NCI-H2171 treated with DMSO at 0.1 percent for 48 hours (cell line): ENCODE data around the gene NMNAT2.
"Not testable (repeated sequence)": the region's sequence is repeated elsewhere in the genome, so short reads cannot be mapped to it uniquely, and the experiment has no call there.

Experiments used
- DNase-seq: peaks from one replicate; lab custom pipeline; 2025; lab: John Stamatoyannopoulos, UW

Gene NMNAT2

DNA sequence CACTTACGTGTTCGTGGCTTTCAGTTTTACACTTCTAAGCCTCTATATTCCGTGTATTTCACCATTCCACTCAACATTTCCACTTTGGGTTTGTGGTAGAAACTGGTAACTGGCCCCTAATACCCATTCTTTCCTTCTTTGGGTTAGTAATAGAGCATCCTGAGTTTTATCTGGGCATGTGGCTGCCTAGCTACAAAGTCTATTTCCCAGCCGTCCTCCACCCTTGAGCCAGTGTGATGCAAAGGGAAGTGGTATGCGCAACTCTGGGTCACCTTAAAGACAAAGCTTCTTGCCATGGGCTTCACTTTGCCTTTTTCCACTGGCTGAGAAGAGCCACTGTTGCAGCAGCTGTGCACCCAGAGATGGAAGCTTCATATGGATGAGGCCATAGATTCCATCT lies 158.3 kb downstream of the NMNAT2 start:
- no peak for DNase-seq

- no peak for DNase-seq
These were observed 163.1 kb downstream of the NMNAT2 start for GRCh38 chr1:183255073-183255472.

DNA sequence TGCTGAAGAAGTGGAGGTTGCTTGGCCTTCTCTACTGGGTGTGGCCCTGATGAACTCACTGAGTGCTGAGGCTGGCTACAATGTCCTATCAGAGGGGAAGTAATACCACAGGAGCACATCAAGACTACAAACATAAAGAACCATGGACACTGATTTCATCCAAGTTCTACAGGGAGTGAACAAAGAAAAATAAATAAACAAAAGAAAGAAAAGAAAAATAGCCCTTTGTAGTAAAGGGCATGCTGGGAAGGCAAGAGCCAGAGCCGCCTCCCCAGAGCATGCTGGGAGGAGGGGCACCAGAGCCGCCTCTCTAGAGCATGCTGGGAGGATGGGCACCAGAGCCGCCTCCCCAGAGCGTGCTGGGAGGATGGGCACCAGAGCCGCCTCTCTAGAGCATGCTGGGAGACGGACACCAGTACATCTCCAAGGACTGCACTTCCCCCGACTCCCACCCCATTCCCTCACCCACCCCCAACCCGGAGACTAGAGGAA lies 166.2 kb downstream of the NMNAT2 start:
- DNase-seq = no peak

DNA sequence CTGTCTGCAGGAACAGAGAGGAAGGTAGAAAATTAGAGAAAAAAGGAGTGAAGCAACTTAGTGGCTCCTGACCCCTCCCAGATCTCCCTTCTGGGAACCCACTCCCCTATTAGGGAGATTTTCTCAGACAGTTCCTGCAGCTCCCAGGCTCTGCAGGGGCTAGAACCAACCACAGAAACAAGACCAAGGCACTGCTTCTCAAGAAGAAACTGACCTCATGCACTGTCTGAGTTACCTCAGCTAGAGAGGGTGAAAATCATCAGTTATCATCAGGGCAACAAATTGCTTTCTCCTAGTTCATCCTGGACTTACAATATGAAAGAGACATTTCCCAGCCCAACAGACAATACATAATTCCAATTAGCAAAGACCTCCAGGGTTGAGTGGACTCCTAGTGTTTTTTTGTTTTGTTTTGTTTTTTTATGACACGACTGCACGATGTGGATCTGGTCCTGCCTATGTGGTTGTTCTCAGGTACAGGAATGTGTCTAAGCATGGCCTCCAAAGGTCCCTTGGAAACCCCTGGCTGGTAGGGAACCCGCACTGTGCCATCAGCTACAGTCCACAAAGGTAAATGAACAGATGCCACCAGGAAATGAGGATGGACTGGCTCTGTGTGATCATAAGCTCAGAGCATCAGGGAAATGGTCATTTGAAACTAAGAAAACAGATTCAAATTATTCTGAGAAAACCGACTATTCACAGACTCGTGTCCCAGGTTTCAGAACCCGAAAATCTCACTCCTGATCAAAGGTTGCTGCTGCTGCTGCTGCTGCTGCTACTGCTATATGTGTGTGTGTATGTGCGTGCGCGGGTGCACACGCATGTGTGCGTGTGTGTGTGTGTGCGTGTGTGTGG lies 166.8 kb downstream of the NMNAT2 start:
- DNase-seq = no peak

DNA sequence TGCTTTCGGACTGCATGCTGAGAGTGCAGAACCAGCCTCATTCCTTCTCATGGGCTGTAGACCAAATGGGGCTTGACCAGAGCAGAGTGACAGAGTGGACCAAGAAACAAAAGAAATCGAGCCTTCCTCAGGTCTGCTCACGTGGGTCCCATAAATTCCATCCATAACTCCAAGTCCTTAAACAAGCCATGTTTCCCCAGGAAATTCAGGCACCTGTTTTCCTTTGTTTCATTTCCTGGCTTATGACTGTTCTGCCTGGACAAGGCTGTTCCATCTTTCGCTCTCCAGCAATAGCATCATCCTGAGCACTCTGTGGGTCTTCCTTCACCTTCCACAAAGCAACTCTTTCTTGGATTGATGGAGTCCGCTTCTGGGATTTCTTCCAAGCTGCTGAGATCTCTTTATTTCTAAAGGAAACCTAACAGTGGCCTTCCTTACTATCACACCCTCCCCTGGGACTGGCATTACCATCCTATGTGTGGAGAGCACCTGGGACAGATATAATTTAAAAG lies 168.2 kb downstream of the NMNAT2 start:
- DNase-seq = no peak

- DNase-seq = no peak
These were observed 169.0 kb downstream of the NMNAT2 start for GRCh38 chr1:183248989-183249691.

DNA sequence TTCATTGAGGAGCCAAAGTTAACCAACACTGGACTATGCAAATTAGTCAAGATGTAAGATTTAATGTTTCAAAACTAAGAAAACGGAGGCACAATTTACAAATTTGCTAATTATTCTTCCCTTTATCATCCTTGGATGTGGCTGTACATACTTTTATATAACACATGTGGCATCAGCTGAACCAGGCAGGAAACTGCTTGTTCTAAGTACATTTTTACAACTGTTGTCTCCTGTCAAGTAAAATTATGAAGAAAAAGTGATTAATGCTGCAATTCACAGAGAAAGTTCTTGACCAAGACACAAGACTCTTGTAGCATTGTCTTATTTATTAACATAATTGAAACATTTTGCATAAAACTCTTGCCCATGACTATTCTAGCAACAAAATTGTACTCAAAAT lies 170.2 kb downstream of the NMNAT2 start:
- DNase-seq = no peak

DNA sequence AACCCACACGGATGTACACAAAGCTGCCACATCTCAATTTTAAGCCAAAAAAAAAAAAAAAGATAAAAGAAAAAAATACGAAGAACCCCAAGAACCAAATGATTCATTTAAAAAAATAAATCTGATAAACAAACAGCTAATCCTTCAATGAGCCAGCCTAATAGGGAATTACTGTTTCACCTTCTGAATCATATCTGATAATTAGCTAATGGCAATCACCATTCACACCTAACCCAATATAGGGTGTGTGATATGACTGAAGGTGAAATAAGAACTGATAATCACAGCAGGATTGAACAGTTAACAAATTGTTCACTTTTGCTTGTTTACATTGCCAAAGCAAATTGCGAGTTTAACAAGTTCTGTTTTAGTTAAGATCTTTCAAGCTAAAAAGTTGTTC lies 170.7 kb downstream of the NMNAT2 start:
- DNase-seq = no peak

DNA sequence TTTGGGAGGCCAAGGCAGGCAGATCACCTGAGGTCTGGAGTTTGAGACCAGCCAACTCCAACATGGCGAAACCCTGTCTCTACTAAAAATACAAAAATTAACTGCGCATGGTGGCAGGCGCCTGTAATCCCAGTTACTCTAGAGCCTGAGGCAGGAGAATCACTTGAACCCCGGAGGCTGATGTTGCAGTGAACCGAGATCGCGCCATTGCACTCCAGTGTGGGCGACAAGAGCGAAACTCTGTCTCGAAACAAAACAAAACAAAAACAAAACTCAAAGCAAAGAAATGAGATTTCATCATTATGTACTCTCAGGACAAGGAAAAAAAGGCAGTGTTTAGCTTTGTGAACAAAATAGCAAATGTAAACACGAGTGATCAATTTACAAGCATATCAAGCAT lies 171.1 kb downstream of the NMNAT2 start:
- no peak for DNase-seq

DNA sequence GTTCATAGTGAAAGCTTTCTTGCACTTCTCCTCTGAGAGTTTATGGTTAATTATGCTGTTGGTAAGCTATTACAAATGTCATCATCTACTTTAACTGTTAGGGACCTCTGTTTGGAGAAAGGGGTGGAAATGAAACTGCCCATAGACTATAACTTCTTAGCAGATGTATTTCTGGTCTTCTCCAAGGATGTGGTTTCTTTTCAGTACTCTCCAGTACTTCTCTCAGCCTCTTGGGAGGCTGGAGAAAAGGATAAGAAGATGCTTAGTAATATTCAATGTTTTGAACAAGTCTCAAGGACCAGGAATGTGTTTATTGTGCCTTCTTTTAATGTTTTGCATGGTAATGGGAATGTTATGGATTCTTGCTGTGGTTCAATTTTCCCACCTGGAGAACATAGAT lies 171.7 kb downstream of the NMNAT2 start:
- DNase-seq = no peak

GRCh38 chr1:183245357-183245756 lies 172.8 kb downstream of the NMNAT2 start:
- no peak for DNase-seq

DNA sequence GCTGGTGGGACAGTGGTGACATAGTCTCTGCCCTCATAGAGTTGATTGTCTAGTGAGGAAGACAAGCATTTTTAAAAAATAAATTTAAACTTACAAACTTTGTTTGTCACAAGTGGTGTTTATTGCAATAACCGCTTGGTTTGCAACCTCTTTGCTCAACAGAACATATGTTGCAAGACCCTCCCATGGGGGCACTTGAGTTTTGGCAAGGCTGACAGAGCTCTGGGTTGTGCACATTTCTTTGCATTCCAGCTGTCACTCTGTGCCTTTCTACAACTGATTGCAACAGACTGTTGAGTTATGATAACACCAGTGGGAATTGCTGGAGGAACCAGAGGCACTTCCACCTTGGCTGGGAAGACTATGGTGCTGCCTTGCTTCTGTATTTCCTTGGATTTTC lies 173.7 kb downstream of the NMNAT2 start:
- peak; percentile 96 for DNase-seq

DNA sequence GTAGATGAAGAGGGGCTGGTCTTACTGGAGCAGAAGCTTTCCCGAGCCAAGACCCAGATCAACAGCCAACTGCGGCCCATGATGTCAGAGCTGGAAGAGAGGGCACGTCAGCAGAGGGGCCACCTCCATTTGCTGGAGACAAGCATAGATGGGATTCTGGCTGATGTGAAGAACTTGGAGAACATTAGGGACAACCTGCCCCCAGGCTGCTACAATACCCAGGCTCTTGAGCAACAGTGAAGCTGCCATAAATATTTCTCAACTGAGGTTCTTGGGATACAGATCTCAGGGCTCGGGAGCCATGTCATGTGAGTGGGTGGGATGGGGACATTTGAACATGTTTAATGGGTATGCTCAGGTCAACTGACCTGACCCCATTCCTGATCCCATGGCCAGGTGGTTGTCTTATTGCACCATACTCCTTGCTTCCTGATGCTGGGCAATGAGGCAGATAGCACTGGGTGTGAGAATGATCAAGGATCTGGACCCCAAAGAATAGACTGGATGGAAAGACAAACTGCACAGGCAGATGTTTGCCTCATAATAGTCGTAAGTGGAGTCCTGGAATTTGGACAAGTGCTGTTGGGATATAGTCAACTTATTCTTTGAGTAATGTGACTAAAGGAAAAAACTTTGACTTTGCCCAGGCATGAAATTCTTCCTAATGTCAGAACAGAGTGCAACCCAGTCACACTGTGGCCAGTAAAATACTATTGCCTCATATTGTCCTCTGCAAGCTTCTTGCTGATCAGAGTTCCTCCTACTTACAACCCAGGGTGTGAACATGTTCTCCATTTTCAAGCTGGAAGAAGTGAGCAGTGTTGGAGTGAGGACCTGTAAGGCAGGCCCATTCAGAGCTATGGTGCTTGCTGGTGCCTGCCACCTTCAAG lies 174.8 kb downstream of the NMNAT2 start:
- no peak for DNase-seq

DNA sequence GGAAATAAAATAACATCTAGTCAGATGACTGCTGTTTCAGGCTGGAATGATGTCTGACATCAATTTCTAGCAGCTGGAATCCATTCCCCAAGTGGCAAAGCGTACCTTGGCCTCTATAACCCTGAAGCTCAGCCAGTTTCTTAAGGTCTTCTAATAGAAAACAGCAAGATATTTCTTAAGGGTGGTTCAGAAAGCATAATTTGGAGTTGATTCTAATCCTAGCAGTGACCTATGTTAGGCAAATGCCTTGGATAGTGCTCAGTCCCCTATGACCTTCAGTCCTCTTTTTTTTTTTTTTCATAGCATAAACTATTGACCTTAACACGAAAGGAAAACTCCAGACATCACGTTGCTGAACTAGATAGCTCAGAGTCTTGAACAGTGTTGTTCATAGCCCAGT lies 175.6 kb downstream of the NMNAT2 start:
- DNase-seq = no peak

DNA sequence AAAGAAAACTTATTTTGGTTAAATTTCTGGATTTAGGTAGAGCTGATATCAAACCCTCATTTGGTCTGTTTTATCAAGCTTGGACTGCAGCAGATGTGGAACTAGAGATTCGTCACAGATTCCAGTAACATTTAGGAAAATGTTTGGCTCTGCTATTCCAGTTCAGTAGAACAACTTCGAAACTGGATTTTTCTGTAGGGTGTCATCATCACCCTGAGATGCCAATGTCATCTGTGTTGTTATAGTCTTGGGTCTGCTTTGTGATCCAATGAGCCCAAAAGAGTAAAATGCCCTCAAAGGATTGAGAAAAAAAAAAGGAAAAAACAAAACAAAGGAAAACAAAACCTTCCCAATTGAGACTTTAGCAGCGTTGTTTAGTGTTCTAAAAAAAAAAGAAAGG lies 176.7 kb downstream of the NMNAT2 start:
- DNase-seq = no peak

- not testable (repeated sequence) for DNase-seq
These were observed 177.3 kb downstream of the NMNAT2 start for GRCh38 chr1:183240853-183241252.

GRCh38 chr1:183240526-183240825 lies 177.7 kb downstream of the NMNAT2 start:
- DNase-seq = no peak

GRCh38 chr1:183239793-183240525 lies 178.2 kb downstream of the NMNAT2 start:
- peak; percentile 44 for DNase-seq

- peak; percentile 24 for DNase-seq
These were observed 178.9 kb downstream of the NMNAT2 start for GRCh38 chr1:183239220-183239742.

DNA sequence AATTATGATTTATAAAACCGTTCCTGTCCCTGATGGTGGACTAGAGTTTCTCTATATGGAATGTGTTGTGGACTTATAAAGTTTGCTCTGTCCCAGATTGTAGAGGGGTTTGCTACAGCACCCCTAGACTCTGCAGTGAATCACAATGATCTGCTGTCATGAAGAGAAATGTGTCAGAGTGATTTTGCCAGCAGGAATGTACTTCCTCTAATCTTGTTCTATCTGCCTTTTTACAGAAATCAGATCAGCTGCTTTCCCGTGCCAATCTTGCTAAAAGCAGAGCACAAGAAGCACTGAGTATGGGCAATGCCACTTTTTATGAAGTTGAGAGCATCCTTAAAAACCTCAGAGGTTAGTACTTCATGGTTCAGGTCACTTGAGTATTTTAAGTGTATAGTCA lies 180.1 kb downstream of the NMNAT2 start:
- DNase-seq = no peak

DNA sequence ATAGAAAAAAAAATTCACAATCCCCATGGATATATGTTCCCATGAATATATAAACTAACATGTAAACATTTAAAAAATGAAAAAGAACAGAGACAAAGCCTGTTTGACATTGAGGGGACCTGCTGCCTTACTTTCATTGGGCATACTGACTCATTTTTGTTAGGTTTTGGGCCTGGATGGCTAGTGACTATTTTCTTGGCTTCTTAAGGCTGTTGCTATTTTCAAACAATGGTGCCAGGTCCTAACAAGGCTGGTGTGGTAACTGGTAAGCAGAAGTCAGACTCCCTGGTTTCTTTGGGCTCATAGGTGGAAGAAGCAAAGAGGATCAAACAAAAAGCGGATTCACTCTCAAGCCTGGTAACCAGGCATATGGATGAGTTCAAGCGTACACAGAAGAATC lies 181.1 kb downstream of the NMNAT2 start:
- DNase-seq = no peak
